ENCODE measurements around the gene PUM1. TPM values are rescaled to one million over a fixed set of nuclear protein-coding genes. Genes with fewer than 3 reads are reported as not detected.

PUM1 gene
- total and polyA plus RNA-seq, 4 donors = 24.7 to 125 (median 66.9) TPM

DNA sequence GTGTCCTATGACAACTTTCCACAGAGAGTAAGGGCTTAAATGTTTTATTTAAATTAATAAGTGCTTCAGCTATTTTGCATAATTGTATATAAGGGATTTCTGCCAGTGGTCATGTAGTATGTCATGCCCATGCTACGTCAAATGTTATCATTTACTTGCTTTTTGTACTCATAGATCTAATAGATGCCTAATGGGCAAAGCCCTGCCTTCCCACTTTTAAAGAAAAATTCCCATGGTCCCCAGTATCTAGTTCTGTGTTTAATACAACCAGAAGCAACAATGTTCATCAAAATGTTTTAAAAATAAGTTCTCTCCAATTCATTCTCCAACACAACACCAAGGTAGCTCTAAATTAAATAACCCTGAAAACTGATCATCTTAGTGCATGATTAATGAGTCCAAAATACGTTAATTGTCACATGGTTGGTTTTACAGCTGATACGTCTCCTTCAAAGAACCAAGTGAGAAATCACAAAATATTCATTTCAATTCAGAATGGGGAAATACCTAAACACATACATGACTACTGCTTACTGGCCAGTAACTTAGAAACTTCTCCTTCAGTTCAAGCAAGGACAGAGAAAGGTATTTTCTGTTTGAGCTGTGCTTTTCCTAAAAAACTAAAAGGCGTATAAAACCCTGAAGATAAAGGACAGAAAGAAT lies 107.8 kb downstream of the PUM1 start:
- TF ChIP-seq, protein P1, sequence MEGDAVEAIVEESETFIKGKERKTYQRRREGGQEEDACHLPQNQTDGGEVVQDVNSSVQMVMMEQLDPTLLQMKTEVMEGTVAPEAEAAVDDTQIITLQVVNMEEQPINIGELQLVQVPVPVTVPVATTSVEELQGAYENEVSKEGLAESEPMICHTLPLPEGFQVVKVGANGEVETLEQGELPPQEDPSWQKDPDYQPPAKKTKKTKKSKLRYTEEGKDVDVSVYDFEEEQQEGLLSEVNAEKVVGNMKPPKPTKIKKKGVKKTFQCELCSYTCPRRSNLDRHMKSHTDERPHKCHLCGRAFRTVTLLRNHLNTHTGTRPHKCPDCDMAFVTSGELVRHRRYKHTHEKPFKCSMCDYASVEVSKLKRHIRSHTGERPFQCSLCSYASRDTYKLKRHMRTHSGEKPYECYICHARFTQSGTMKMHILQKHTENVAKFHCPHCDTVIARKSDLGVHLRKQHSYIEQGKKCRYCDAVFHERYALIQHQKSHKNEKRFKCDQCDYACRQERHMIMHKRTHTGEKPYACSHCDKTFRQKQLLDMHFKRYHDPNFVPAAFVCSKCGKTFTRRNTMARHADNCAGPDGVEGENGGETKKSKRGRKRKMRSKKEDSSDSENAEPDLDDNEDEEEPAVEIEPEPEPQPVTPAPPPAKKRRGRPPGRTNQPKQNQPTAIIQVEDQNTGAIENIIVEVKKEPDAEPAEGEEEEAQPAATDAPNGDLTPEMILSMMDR (IDR thresholded peaks at IDR 0.05; ENCODE audit: control extremely low read depth, extremely low read depth) = no peak
- Histone ChIP-seq H3K27me3 (ENCODE audit: control insufficient read depth in 3 of 3, insufficient read depth in 3 of 3, low read length in 2 of 3) (no peaks in the 10 kb centered on the region), H3K36me3 (ENCODE audit: control insufficient read depth in 4 of 4, insufficient read depth in 4 of 4, low read length in 4 of 4) (peaks cover 10 to 43% (median 28%) of the 10 kb centered on the region in 4 donors), H3K9me3 (ENCODE audit: control insufficient read depth in 4 of 4, insufficient read depth in 3 of 4, low read length in 3 of 4) (no peaks in the 10 kb centered on the region), H3K4me3 (no peak overlapping the region), H3K9ac (ENCODE audit: insufficient read depth in 1 of 2, low read length in 2 of 2) (no peak overlapping the region), H3K4me1 (ENCODE audit: control insufficient read depth in 5 of 5, insufficient read depth in 5 of 5, low read length in 5 of 5) (peaks cover 0 to 2% (median 0%) of the 10 kb centered on the region in 5 donors), H3K27ac (ENCODE audit: low read depth in 1 of 2, low read length in 1 of 2) (no peak overlapping the region)
- 89 to 93% methylated on average over 4 of the region's 4 CpGs for WGBS, 2 donors
- ATAC-seq (ENCODE audit: insufficient read depth, low FRiP score) = no peak
- DNase-seq = no peak

DNA sequence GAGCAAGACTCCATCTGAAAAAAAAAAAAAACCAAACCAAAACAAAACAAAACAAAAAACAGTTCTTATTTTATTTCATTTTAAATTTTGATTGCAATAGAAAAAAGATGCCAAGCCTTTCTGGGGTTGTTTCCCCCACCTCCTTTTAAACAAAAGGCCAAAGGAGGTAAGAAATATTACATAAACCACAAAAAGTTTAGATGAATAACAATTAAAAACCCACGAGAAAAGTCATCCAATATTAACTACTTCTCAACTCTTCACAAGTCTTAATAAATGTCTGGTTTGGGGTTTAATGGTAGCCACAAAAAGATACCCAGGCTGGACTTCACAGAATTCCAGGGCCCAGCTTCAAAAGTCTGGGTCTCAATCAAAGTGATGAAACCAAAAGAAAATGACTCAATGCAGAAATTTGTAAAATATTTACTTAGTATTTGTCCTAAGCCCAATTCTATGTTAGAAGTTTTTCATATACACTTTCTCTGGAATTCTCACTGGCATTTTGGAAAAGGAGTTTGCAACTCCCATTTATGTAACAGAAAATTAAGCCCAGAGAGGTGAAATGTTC lies 110.0 kb downstream of the PUM1 start:
- DNase-seq = no peak
- TF ChIP-seq, protein P1 (IDR thresholded peaks at IDR 0.05; ENCODE audit: control extremely low read depth, extremely low read depth) = no peak
- Histone ChIP-seq H3K27ac (ENCODE audit: low read depth in 1 of 2, low read length in 1 of 2) (no peak overlapping the region), H3K36me3 (ENCODE audit: control insufficient read depth in 4 of 4, insufficient read depth in 4 of 4, low read length in 4 of 4) (peaks cover 14 to 53% (median 36%) of the 10 kb centered on the region in 4 donors), H3K4me1 (ENCODE audit: control insufficient read depth in 5 of 5, insufficient read depth in 5 of 5, low read length in 5 of 5) (peaks cover 0 to 2% (median 0%) of the 10 kb centered on the region in 5 donors), H3K9ac (ENCODE audit: insufficient read depth in 1 of 2, low read length in 2 of 2) (no peak overlapping the region), H3K9me3 (ENCODE audit: control insufficient read depth in 4 of 4, insufficient read depth in 3 of 4, low read length in 3 of 4) (no peaks in the 10 kb centered on the region), H3K4me3 (no peak overlapping the region), H3K27me3 (ENCODE audit: control insufficient read depth in 3 of 3, insufficient read depth in 3 of 3, low read length in 2 of 3) (no peaks in the 10 kb centered on the region)
- WGBS, 2 donors = 45 to 63% methylated on average over 1 of the region's 1 CpG
- no peak for ATAC-seq (ENCODE audit: insufficient read depth, low FRiP score)

- Histone ChIP-seq H3K27me3 (ENCODE audit: control insufficient read depth in 3 of 3, insufficient read depth in 3 of 3, low read length in 2 of 3) (no peaks in the 10 kb centered on the region), H3K9ac (ENCODE audit: insufficient read depth in 1 of 2, low read length in 2 of 2) (no peak overlapping the region), H3K36me3 (ENCODE audit: control insufficient read depth in 4 of 4, insufficient read depth in 4 of 4, low read length in 4 of 4) (peaks cover 20 to 55% (median 37%) of the 10 kb centered on the region in 4 donors), H3K4me1 (ENCODE audit: control insufficient read depth in 5 of 5, insufficient read depth in 5 of 5, low read length in 5 of 5) (peaks cover 0 to 2% (median 0%) of the 10 kb centered on the region in 5 donors), H3K27ac (ENCODE audit: low read depth in 1 of 2, low read length in 1 of 2) (no peak overlapping the region), H3K4me3 (no peak overlapping the region), H3K9me3 (ENCODE audit: control insufficient read depth in 4 of 4, insufficient read depth in 3 of 4, low read length in 3 of 4) (no peaks in the 10 kb centered on the region)
- TF ChIP-seq, protein P1 (IDR thresholded peaks at IDR 0.05; ENCODE audit: control extremely low read depth, extremely low read depth) = no peak
- WGBS, 2 donors = 90 to 93% methylated on average over 11 of the region's 11 CpGs
- DNase-seq (no peak), ATAC-seq (ENCODE audit: insufficient read depth, low FRiP score) (no peak)
Measured at GRCh38 chr1:30953685-30954084, 111.8 kb downstream of the PUM1 start.

All from lung (tissue), 12 donors.